Activated CD4-positive, alpha-beta T cell treated with anti-CD3 and anti-CD28 coated beads, Interleukin-2, amount 10 ng/mL, durations not matched to agents 7 days and 5 days (primary cell): ENCODE measurements around the gene RAC2. TPM values are rescaled to one million over a fixed set of nuclear protein-coding genes. Genes with fewer than 3 reads are reported as not detected.
A peak's percentile ranks its signal among the peaks of the same experiment; 100 is the strongest.

Source experiments
- CTCF ChIA-PET: fragments of 350-600 bp; sonication (Branson Sonifier 250); formaldehyde crosslinking; loops from one replicate; lab custom pipeline; 2021; ENCODE audit warnings: antibody characterized with exemption; lab: Charles Lee
- POLR2A ChIA-PET: fragments of 350-600 bp; sonication (Branson Sonifier 250); formaldehyde crosslinking; loops from one replicate; lab custom pipeline; 2021; ENCODE audit warnings: antibody characterized with exemption; lab: Charles Lee
- DNase-seq: peaks from one replicate; pipeline ENCODE4 v3.0.0-alpha.2; 2020
- H3K27ac Mint-ChIP-seq: one replicate; pipeline ENCODE4 v1.8.0; 2021; ENCODE audit warnings: mild to moderate bottlenecking, moderate library complexity, mixed read lengths
- H3K27me3 Mint-ChIP-seq: one replicate; pipeline ENCODE4 v1.8.0; 2021; ENCODE audit warnings: mixed read lengths
- H3K36me3 Mint-ChIP-seq: one replicate; pipeline ENCODE4 v1.8.0; 2021; ENCODE audit warnings: low read depth, mixed read lengths
- H3K4me1 Mint-ChIP-seq: one replicate; pipeline ENCODE4 v1.8.0; 2021; ENCODE audit warnings: mixed read lengths
- H3K4me3 Mint-ChIP-seq: one replicate; pipeline ENCODE4 v1.8.0; 2021; ENCODE audit warnings: mild to moderate bottlenecking, moderate library complexity, mixed read lengths
- H3K9me3 Mint-ChIP-seq: one replicate; pipeline ENCODE4 v1.8.0; 2021; ENCODE audit warnings: mixed read lengths
- total RNA-seq, 2 experiments: library from RNA; stranded (reverse); gene quantifications; one replicate each; pipeline ENCODE4 v1.2.3, GENCODE V29; 2021

Gene RAC2
- total RNA-seq, 2 experiments from 2014 or later = 1,015 to 1,117 TPM

GRCh38 chr22:37249986-37250385 is 5.9 kb upstream of the RAC2 start:
- Mint-ChIP-seq H3K4me1 (peaks cover 16% of the 10 kb centered on the region), H3K27ac (no peak overlapping the region), H3K36me3 (no peaks in the 10 kb centered on the region), H3K9me3 (no peaks in the 10 kb centered on the region), H3K27me3 (no peaks in the 10 kb centered on the region), H3K4me3 (no peak overlapping the region)
- CTCF ChIA-PET = interaction anchor here (1.5 kb wide), 1 partner anchor 11 kb away, joined by 5 read pairs; no protein-coding TSS in a partner anchor
- POLR2A ChIA-PET = interaction anchor here (0.6 kb wide), 1 partner anchor 743 kb away, joined by 3 read pairs; no protein-coding TSS in a partner anchor
- DNase-seq = no peak

- Mint-ChIP-seq H3K27ac (no peak overlapping the region), H3K36me3 (peaks cover 7% of the 10 kb centered on the region), H3K4me1 (peaks cover 26% of the 10 kb centered on the region), H3K4me3 (no peak overlapping the region), H3K9me3 (no peaks in the 10 kb centered on the region), H3K27me3 (no peaks in the 10 kb centered on the region)
- CTCF ChIA-PET = interaction anchor here (7.1 kb wide), 1 partner anchor 12 kb away, joined by 81 read pairs; no protein-coding TSS in a partner anchor
- no peak for DNase-seq
- POLR2A ChIA-PET = no interaction called here
Measured at GRCh38 chr22:37248251-37248650, 4.2 kb upstream of the RAC2 start.

GRCh38 chr22:37245740-37246139 is 1.7 kb upstream of the RAC2 start:
- H3K4me3 Mint-ChIP-seq = no peak overlapping the region
- POLR2A ChIA-PET = no interaction called here
- no peaks in the 10 kb centered on the region for H3K9me3 Mint-ChIP-seq

GRCh38 chr22:37244922-37245722 is 1.1 kb upstream of the RAC2 start:
- Mint-ChIP-seq H3K27ac (peak overlapping the region; percentile 99), H3K9me3 (no peaks in the 10 kb centered on the region)
- DNase-seq = no peak

More at GRCh38 chr22:37245740-37246139, 1.7 kb upstream of the RAC2 start:
- H3K27me3 Mint-ChIP-seq = no peaks in the 10 kb centered on the region
- peaks cover 30% of the 10 kb centered on the region for H3K36me3 Mint-ChIP-seq
- CTCF ChIA-PET = interaction anchor here (0.6 to 7.3 kb wide), 6 partner anchors 10 to 46 kb away, joined by 3 to 81 read pairs (median 4); no protein-coding TSS in a partner anchor
- H3K4me1 Mint-ChIP-seq = peaks cover 38% of the 10 kb centered on the region
- H3K27ac Mint-ChIP-seq = peak overlapping the region; percentile 99
- no peak for DNase-seq

GRCh38 chr22:37243402-37244113 is 511 bp downstream of the RAC2 start:
- H3K9me3 Mint-ChIP-seq = no peaks in the 10 kb centered on the region
- peak overlapping the region; percentile 99 for H3K4me3 Mint-ChIP-seq
- H3K27me3 Mint-ChIP-seq = no peaks in the 10 kb centered on the region
- CTCF ChIA-PET = interaction anchor here (0.7 to 7.3 kb wide), 11 partner anchors 12 to 323 kb away, joined by 3 to 81 read pairs (median 4); partner anchors contain the start of gene CYTH4
- POLR2A ChIA-PET = interaction anchor here (0.7 to 2.1 kb wide), 5 partner anchors 10 to 164 kb away, joined by 3 to 6 read pairs (median 3); no protein-coding TSS in a partner anchor
- peak; percentile 48 for DNase-seq
- H3K36me3 Mint-ChIP-seq = peaks cover 51% of the 10 kb centered on the region
- peak overlapping the region; percentile 99 for H3K27ac Mint-ChIP-seq
- peaks cover 60% of the 10 kb centered on the region for H3K4me1 Mint-ChIP-seq

More at GRCh38 chr22:37244922-37245722, 1.1 kb upstream of the RAC2 start:
- POLR2A ChIA-PET = interaction anchor here (0.6 to 1.4 kb wide), 3 partner anchors 16 to 165 kb away, joined by 3 to 5 read pairs (median 3); no protein-coding TSS in a partner anchor
- Mint-ChIP-seq H3K4me1 (peaks cover 45% of the 10 kb centered on the region), H3K27me3 (no peaks in the 10 kb centered on the region), H3K4me3 (peak overlapping the region; percentile 99), H3K36me3 (peaks cover 36% of the 10 kb centered on the region)
- CTCF ChIA-PET = interaction anchor here (0.7 to 7.3 kb wide), 14 partner anchors 11 to 322 kb away, joined by 3 to 81 read pairs (median 4); no protein-coding TSS in a partner anchor

GRCh38 chr22:37242395-37242918 is 1.6 kb downstream of the RAC2 start:
- Mint-ChIP-seq H3K27ac (peak overlapping the region; percentile 99), H3K36me3 (peaks cover 61% of the 10 kb centered on the region), H3K4me1 (peaks cover 68% of the 10 kb centered on the region), H3K4me3 (peak overlapping the region; percentile 99), H3K9me3 (no peaks in the 10 kb centered on the region), H3K27me3 (no peaks in the 10 kb centered on the region)
- ChIA-PET POLR2A (interaction anchor here (0.5 to 2.1 kb wide), 9 partner anchors 9 to 883 kb away, joined by 3 to 6 read pairs (median 4); partner anchors contain the start of gene CYTH4), CTCF (interaction anchor here (0.9 to 7.3 kb wide), 16 partner anchors 9 to 366 kb away, joined by 3 to 81 read pairs (median 4); partner anchors contain the start of genes CYTH4, GGA1 and IL2RB)
- peak; percentile 96 for DNase-seq

GRCh38 chr22:37241351-37242142 is 2.5 kb downstream of the RAC2 start:
- no peaks in the 10 kb centered on the region for H3K9me3 Mint-ChIP-seq
- H3K27ac Mint-ChIP-seq = peak overlapping the region; percentile 99
- peaks cover 72% of the 10 kb centered on the region for H3K4me1 Mint-ChIP-seq
- no peaks in the 10 kb centered on the region for H3K27me3 Mint-ChIP-seq
- ChIA-PET POLR2A (interaction anchor here (0.7 to 2.1 kb wide), 6 partner anchors 8 to 41 kb away, joined by 4 to 6 read pairs (median 4); partner anchors contain the start of gene CYTH4), CTCF (interaction anchor here (0.6 to 7.3 kb wide), 17 partner anchors 10 to 367 kb away, joined by 3 to 81 read pairs (median 5); partner anchors contain the start of genes GGA1 and IL2RB)
- peaks cover 70% of the 10 kb centered on the region for H3K36me3 Mint-ChIP-seq
- H3K4me3 Mint-ChIP-seq = peak overlapping the region; percentile 99
- peak; percentile 74 for DNase-seq

GRCh38 chr22:37240941-37241320 is 3.1 kb downstream of the RAC2 start:
- H3K9me3 Mint-ChIP-seq = no peaks in the 10 kb centered on the region
- ChIA-PET CTCF (interaction anchor here (0.6 to 7.3 kb wide), 7 partner anchors 10 to 204 kb away, joined by 3 to 80 read pairs (median 5); partner anchors contain the start of gene IL2RB), POLR2A (interaction anchor here (1.3 kb wide), 1 partner anchor 10 kb away, joined by 4 read pairs; no protein-coding TSS in a partner anchor)
- peak overlapping the region; percentile 99 for H3K4me3 Mint-ChIP-seq
- H3K27ac Mint-ChIP-seq = peak overlapping the region; percentile 99
- no peaks in the 10 kb centered on the region for H3K27me3 Mint-ChIP-seq
- peaks cover 78% of the 10 kb centered on the region for H3K4me1 Mint-ChIP-seq
- H3K36me3 Mint-ChIP-seq = peaks cover 76% of the 10 kb centered on the region
- no peak for DNase-seq

- peak overlapping the region; percentile 99 for H3K4me3 Mint-ChIP-seq
- H3K36me3 Mint-ChIP-seq = peaks cover 81% of the 10 kb centered on the region
- no peak for DNase-seq
- CTCF ChIA-PET = interaction anchor here (0.8 to 7.3 kb wide), 5 partner anchors 9 to 93 kb away, joined by 3 to 80 read pairs (median 5); no protein-coding TSS in a partner anchor
- peaks cover 79% of the 10 kb centered on the region for H3K4me1 Mint-ChIP-seq
- no peaks in the 10 kb centered on the region for H3K9me3 Mint-ChIP-seq
- H3K27me3 Mint-ChIP-seq = no peaks in the 10 kb centered on the region
- POLR2A ChIA-PET = interaction anchor here (1.3 kb wide), 1 partner anchor 10 kb away, joined by 4 read pairs; no protein-coding TSS in a partner anchor
- peak overlapping the region; percentile 99 for H3K27ac Mint-ChIP-seq
Measured at GRCh38 chr22:37240240-37240940, 3.7 kb downstream of the RAC2 start.

- Mint-ChIP-seq H3K4me3 (peak overlapping the region; percentile 99), H3K27me3 (no peaks in the 10 kb centered on the region), H3K9me3 (no peaks in the 10 kb centered on the region), H3K36me3 (peaks cover 89% of the 10 kb centered on the region), H3K27ac (peak overlapping the region; percentile 99), H3K4me1 (peaks cover 79% of the 10 kb centered on the region)
- ChIA-PET POLR2A (interaction anchor here (1.0 kb wide), 1 partner anchor 17 kb away, joined by 4 read pairs; no protein-coding TSS in a partner anchor), CTCF (interaction anchor here (0.8 to 7.3 kb wide), 8 partner anchors 8 to 205 kb away, joined by 3 to 80 read pairs (median 4); partner anchors contain the start of gene KCTD17)
- no peak for DNase-seq
Measured at GRCh38 chr22:37239336-37240239, 4.5 kb downstream of the RAC2 start.
